HepG2 (cell line): ENCODE data around the gene JAG1. TPM values are rescaled to one million over a fixed set of nuclear protein-coding genes. Genes with fewer than 3 reads are reported as not detected.
A peak's percentile ranks its signal among the peaks of the same experiment; 100 is the strongest.

Experiments
- GATA4 ChIP-seq: sonication (generic); IDR thresholded peaks from 2 replicates; pipeline ENCODE4 v1.6.1; 2016; ENCODE audit warnings: antibody characterized with exemption, low read depth, borderline replicate concordance
- HOXA3 ChIP-seq: sonication (generic); formaldehyde crosslinking; IDR thresholded peaks from 2 replicates; pipeline ENCODE4 v1.5.0; 2020; ENCODE audit warnings: missing genetic modification reagents
- REXO4 ChIP-seq: sonication (generic); formaldehyde crosslinking; IDR thresholded peaks from 2 replicates; pipeline ENCODE4 v1.8.0; 2022; ENCODE audit warnings: missing genetic modification reagents, mild to moderate bottlenecking, borderline replicate concordance
- SRSF9 ChIP-seq: fragments of 200-400 bp; formaldehyde crosslinking; IDR thresholded peaks from 2 replicates; pipeline ENCODE4 v1.6.1; 2018; ENCODE audit warnings: borderline replicate concordance, mild to moderate bottlenecking, low read depth, low read length; ENCODE audit not compliant: insufficient read depth, poor library complexity, severe bottlenecking
- STAG1 ChIP-seq: sonication (generic); formaldehyde crosslinking; IDR thresholded peaks from 2 replicates; pipeline ENCODE4 v1.4.0; 2020; ENCODE audit warnings: missing genetic modification reagents
- YY1 ChIP-seq: IDR thresholded peaks from 2 replicates; pipeline ENCODE4 v1.6.1; 2011; ENCODE audit warnings: low read length, low read depth, moderate library complexity, mild to moderate bottlenecking; ENCODE audit not compliant: insufficient read depth, insufficient replicate concordance
- ZFP36L1 ChIP-seq: sonication (generic); formaldehyde crosslinking; IDR thresholded peaks from 2 replicates; pipeline ENCODE4 v1.8.0; 2022; ENCODE audit warnings: mild to moderate bottlenecking, missing genetic modification reagents, moderate library complexity
- ZNF292 ChIP-seq: sonication (generic); formaldehyde crosslinking; IDR thresholded peaks from 2 replicates; pipeline ENCODE4 v1.8.1; 2022; ENCODE audit warnings: mild to moderate bottlenecking, low read depth, missing genetic modification reagents, borderline replicate concordance
- ZNF367 ChIP-seq: sonication (generic); formaldehyde crosslinking; IDR thresholded peaks from 2 replicates; pipeline ENCODE4 v1.4.0; 2020; ENCODE audit warnings: missing genetic modification reagents, borderline replicate concordance
- ZNF572 ChIP-seq: sonication (generic); formaldehyde crosslinking; IDR thresholded peaks from 2 replicates; pipeline ENCODE4 v1.5.1; 2020; ENCODE audit warnings: mild to moderate bottlenecking, missing genetic modification reagents
- ZSCAN12 ChIP-seq: sonication (generic); formaldehyde crosslinking; IDR thresholded peaks from 2 replicates; pipeline ENCODE4 v1.9.0; 2021; ENCODE audit warnings: mild to moderate bottlenecking, missing genetic modification reagents
- ZSCAN9 ChIP-seq: IDR thresholded peaks from 2 replicates; pipeline ENCODE4 v1.6.1; 2016; ENCODE audit warnings: borderline replicate concordance
- polyA plus RNA-seq, 8 experiments: library from polyadenylated mRNA; depleted of rRNA in 3 of 8; stranded (reverse) in 7 of 8; unstranded in 1 of 8; fragments of >200 nt; fragmentation: Illumina TruSeq in 4 of 8; extraction: Trizol in 4 of 8; gene quantifications; 2 replicates each; pipeline versions ENCODE4 v1.2.1 to v1.2.3, GENCODE V29; 2011 to 2016; ENCODE audit warnings: low read depth in 4 of 8, missing spikeins in 1 of 8, mixed read lengths in 1 of 8; ENCODE audit not compliant: insufficient read depth in 1 of 8
- total RNA-seq, 5 experiments: library from RNA; depleted of rRNA; stranded (reverse); fragments of >200 nt; fragmentation: Illumina TruSeq; extraction: Trizol; gene quantifications; 2 replicates each; pipeline ENCODE4 v1.2.3, GENCODE V29; 2016; ENCODE audit warnings: low read depth in 1 of 5
- TF ChIP-seq, protein P1 (sequence below): sonication (generic); formaldehyde crosslinking; IDR thresholded peaks from 2 replicates; pipeline ENCODE4 v1.4.0; 2020; ENCODE audit warnings: missing genetic modification reagents
- TF ChIP-seq, protein P2 (sequence below): sonication (generic); formaldehyde crosslinking; IDR thresholded peaks from 2 replicates; pipeline ENCODE4 v1.4.0; 2020; ENCODE audit warnings: mild to moderate bottlenecking, missing genetic modification reagents
- TF ChIP-seq, protein P3 (sequence below): sonication (generic); formaldehyde crosslinking; conservative IDR thresholded peaks from 2 replicates; pipeline ENCODE4 v1.4.0; 2020; ENCODE audit warnings: missing genetic modification reagents
- TF ChIP-seq, protein P4 (sequence below): sonication (generic); formaldehyde crosslinking; IDR thresholded peaks from 2 replicates; pipeline ENCODE4 v1.8.1; 2022; ENCODE audit warnings: low read depth, mild to moderate bottlenecking, missing genetic modification reagents

The JAG1 gene
- total and polyA plus RNA-seq, 2 of the 13 experiments (the other 11 are each of a cell fraction or from before 2014, with no cell fraction given), result 47.1 to 56.3 TPM

DNA sequence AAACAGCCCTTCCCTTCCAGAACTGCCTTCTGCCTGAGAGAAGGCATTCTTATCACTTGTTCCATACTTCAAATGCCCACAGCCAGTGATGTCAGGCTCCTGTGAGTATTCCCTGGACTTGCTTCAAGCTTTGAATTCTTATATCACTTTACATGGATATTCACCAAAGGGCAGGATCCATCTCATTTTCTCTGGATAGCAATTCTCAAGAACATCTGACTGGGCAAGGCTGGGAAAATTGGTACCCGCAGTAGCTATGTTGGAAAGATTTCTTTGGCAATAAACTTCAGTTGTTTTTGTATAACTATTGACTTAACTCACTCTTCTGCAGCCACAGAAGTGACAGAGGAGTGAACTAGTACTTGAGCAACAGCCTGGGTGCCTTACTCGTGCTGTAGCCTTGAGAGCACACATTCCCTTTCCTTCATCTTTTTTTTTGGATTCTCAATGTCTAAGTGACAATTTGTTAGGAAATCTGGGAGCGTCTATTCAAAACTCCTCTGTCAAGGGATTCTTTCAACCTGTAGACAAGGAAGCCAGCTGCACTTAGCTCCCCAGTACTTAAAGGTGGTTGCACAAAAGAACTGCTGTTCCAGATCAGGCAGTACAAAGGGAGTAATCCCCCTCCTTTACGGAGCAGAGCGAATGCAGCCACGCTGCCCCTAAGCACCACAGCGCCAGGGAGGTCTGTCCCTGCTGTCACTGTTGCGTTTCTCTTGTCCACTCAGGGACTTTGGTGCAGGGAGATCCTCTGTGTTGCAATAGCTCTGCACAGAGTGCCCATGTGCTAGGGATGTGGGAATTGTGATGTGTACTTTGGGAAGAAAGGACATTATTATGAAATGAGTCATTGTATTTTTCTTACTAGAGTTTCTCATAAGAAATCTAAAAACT, 69.6 kb downstream of the JAG1 start (continued):
- TF ChIP-seq, protein P1, sequence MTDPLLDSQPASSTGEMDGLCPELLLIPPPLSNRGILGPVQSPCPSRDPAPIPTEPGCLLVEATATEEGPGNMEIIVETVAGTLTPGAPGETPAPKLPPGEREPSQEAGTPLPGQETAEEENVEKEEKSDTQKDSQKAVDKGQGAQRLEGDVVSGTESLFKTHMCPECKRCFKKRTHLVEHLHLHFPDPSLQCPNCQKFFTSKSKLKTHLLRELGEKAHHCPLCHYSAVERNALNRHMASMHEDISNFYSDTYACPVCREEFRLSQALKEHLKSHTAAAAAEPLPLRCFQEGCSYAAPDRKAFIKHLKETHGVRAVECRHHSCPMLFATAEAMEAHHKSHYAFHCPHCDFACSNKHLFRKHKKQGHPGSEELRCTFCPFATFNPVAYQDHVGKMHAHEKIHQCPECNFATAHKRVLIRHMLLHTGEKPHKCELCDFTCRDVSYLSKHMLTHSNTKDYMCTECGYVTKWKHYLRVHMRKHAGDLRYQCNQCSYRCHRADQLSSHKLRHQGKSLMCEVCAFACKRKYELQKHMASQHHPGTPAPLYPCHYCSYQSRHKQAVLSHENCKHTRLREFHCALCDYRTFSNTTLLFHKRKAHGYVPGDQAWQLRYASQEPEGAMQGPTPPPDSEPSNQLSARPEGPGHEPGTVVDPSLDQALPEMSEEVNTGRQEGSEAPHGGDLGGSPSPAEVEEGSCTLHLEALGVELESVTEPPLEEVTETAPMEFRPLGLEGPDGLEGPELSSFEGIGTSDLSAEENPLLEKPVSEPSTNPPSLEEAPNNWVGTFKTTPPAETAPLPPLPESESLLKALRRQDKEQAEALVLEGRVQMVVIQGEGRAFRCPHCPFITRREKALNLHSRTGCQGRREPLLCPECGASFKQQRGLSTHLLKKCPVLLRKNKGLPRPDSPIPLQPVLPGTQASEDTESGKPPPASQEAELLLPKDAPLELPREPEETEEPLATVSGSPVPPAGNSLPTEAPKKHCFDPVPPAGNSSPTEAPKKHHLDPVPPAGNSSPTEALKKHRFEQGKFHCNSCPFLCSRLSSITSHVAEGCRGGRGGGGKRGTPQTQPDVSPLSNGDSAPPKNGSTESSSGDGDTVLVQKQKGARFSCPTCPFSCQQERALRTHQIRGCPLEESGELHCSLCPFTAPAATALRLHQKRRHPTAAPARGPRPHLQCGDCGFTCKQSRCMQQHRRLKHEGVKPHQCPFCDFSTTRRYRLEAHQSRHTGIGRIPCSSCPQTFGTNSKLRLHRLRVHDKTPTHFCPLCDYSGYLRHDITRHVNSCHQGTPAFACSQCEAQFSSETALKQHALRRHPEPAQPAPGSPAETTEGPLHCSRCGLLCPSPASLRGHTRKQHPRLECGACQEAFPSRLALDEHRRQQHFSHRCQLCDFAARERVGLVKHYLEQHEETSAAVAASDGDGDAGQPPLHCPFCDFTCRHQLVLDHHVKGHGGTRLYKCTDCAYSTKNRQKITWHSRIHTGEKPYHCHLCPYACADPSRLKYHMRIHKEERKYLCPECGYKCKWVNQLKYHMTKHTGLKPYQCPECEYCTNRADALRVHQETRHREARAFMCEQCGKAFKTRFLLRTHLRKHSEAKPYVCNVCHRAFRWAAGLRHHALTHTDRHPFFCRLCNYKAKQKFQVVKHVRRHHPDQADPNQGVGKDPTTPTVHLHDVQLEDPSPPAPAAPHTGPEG (CRISPR knock-in tag), result no peak
- no peak for TF ChIP-seq ZNF572 (CRISPR knock-in tag)
- no peak; the same call in 1 of the 2 replicates for TF ChIP-seq GATA4
- TF ChIP-seq ZSCAN12 (CRISPR knock-in tag), result no peak
- TF ChIP-seq ZSCAN9 (CRISPR knock-in tag), result peak; percentile 89; the same call in 1 of the 2 replicates
- peak; percentile 49 for TF ChIP-seq STAG1 (CRISPR knock-in tag)
- TF ChIP-seq, protein P2, sequence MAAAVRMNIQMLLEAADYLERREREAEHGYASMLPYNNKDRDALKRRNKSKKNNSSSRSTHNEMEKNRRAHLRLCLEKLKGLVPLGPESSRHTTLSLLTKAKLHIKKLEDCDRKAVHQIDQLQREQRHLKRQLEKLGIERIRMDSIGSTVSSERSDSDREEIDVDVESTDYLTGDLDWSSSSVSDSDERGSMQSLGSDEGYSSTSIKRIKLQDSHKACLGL, result peak; percentile 43; the same call in 1 of the 2 replicates
- TF ChIP-seq REXO4, result no peak
- no peak for TF ChIP-seq SRSF9
- peak; percentile 99 for TF ChIP-seq ZNF292 (CRISPR knock-in tag)
- peak; percentile 97 for TF ChIP-seq ZFP36L1 (CRISPR knock-in tag)
- no peak for TF ChIP-seq YY1
- TF ChIP-seq, protein P3, sequence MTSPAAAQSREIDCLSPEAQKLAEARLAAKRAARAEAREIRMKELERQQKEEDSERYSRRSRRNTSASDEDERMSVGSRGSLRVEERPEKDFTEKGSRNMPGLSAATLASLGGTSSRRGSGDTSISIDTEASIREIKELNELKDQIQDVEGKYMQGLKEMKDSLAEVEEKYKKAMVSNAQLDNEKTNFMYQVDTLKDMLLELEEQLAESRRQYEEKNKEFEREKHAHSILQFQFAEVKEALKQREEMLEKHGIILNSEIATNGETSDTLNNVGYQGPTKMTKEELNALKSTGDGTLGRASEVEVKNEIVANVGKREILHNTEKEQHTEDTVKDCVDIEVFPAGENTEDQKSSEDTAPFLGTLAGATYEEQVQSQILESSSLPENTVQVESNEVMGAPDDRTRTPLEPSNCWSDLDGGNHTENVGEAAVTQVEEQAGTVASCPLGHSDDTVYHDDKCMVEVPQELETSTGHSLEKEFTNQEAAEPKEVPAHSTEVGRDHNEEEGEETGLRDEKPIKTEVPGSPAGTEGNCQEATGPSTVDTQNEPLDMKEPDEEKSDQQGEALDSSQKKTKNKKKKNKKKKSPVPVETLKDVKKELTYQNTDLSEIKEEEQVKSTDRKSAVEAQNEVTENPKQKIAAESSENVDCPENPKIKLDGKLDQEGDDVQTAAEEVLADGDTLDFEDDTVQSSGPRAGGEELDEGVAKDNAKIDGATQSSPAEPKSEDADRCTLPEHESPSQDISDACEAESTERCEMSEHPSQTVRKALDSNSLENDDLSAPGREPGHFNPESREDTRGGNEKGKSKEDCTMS (CRISPR knock-in tag), result peak; percentile 56; the same call in 1 of the 2 replicates
- TF ChIP-seq ZNF367, result no peak
- peak; percentile 94; the same call in 1 of the 2 replicates for TF ChIP-seq HOXA3
- TF ChIP-seq, protein P4, sequence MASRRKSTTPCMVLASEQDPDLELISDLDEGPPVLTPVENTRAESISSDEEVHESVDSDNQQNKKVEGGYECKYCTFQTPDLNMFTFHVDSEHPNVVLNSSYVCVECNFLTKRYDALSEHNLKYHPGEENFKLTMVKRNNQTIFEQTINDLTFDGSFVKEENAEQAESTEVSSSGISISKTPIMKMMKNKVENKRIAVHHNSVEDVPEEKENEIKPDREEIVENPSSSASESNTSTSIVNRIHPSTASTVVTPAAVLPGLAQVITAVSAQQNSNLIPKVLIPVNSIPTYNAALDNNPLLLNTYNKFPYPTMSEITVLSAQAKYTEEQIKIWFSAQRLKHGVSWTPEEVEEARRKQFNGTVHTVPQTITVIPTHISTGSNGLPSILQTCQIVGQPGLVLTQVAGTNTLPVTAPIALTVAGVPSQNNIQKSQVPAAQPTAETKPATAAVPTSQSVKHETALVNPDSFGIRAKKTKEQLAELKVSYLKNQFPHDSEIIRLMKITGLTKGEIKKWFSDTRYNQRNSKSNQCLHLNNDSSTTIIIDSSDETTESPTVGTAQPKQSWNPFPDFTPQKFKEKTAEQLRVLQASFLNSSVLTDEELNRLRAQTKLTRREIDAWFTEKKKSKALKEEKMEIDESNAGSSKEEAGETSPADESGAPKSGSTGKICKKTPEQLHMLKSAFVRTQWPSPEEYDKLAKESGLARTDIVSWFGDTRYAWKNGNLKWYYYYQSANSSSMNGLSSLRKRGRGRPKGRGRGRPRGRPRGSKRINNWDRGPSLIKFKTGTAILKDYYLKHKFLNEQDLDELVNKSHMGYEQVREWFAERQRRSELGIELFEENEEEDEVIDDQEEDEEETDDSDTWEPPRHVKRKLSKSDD (CRISPR knock-in tag), result peak; percentile 93
